K562 (cell line): ENCODE data around the gene WDR91. TPM values are rescaled to one million over a fixed set of nuclear protein-coding genes. Genes with fewer than 3 reads are reported as not detected.
A peak's percentile ranks its signal among the peaks of the same experiment; 100 is the strongest.

ENCODE experiments used
- ATAC-seq: fragments of 200-7000 bp; cut with Tn5 transposase; 3 replicates; pipeline ENCODE4 v1.9.1; 2020; ENCODE audit warnings: moderate library complexity
- BruUV-seq: library from RNA; stranded (reverse); fragments of 400-500 nt; replicated peaks from 2 replicates; lab custom pipeline; 2021; lab: Mats Ljungman, UMichigan
- CTCF ChIA-PET: fragments of 300-600 bp; formaldehyde crosslinking; extraction: SDS; loops from one replicate; lab custom pipeline; 2021; ENCODE audit warnings: low intra/inter-chr PET ratio; lab: Yijun Ruan, JAX
- POLR2A ChIA-PET: fragments of 300-600, 350-650 bp; sonication (Branson Sonifier 250); formaldehyde crosslinking; extraction: SDS; loops from one replicate; lab custom pipeline; 2021; ENCODE audit warnings: antibody characterized with exemption, inconsistent platforms; lab: Yijun Ruan, JAX
- DNase-seq, 4 experiments: peaks; one replicate each; pipeline versions ENCODE4 v3.0.0 to v3.0.0-alpha.2; 2011 to 2018; ENCODE audit warnings: low spot score in 3 of 4, mixed read lengths in 3 of 4; ENCODE audit errors: extremely low read depth in 1 of 4
- FAIRE-seq: peaks from 2 replicates; lab custom pipeline; 2011; peaks lifted over from hg19 to GRCh38; lab: Jason Lieb, UNC
- H2AFZ ChIP-seq: 2 replicates; pipeline ENCODE4 v1.6.0; 2011; ENCODE audit warnings: low read depth, low read length, control low read depth, inconsistent platforms
- H3K27ac ChIP-seq: fragments of 200-600 bp; 3 replicates; pipeline ENCODE4 v1.8.0; 2011; ENCODE audit warnings: low read depth, mild to moderate bottlenecking, control low read depth, inconsistent platforms, low read length, moderate library complexity, mixed read lengths; ENCODE audit errors: extremely low read depth
- H3K27me3 ChIP-seq, 2 experiments: fragments of 300-600 bp in 1 of 2; 2 replicates in 1 of 2; 3 replicates in 1 of 2; pipeline versions ENCODE4 v1.6.0 to v1.8.0; 2011; ENCODE audit warnings: inconsistent platforms in 2 of 2, low read length in 2 of 2, mild to moderate bottlenecking in 1 of 2, mixed read lengths in 1 of 2, moderate library complexity in 1 of 2; ENCODE audit not compliant: control insufficient read depth in 2 of 2, insufficient read depth in 2 of 2
- H3K36me3 ChIP-seq: fragments of 300-600 bp; 3 replicates; pipeline ENCODE4 v1.8.0; 2011; ENCODE audit warnings: mild to moderate bottlenecking, low read length, inconsistent platforms; ENCODE audit not compliant: control insufficient read depth, insufficient read depth
- H3K4me1 ChIP-seq, 2 experiments: fragments of 200-600 bp in 1 of 2; replicated peaks in 1 of 2; 2 replicates in 1 of 2; 3 replicates in 1 of 2; pipeline versions ENCODE4 v1.5.1 to v1.8.0; 2011; ENCODE audit warnings: inconsistent platforms in 2 of 2, low read length in 2 of 2, mild to moderate bottlenecking in 1 of 2, mixed read lengths in 1 of 2, moderate library complexity in 1 of 2; ENCODE audit not compliant: control insufficient read depth in 2 of 2, insufficient read depth in 2 of 2
- H3K4me2 ChIP-seq: 2 replicates; pipeline ENCODE4 v1.6.1; 2011; ENCODE audit warnings: low read length, control low read depth, inconsistent platforms, mixed read lengths; ENCODE audit not compliant: insufficient read depth
- H3K4me3 ChIP-seq: fragments of 200-600 bp; sonication (generic), shearing (Covaris generic); 2 replicates; pipeline ENCODE4 v1.5.1; 2016; ENCODE audit warnings: control low read depth, inconsistent platforms
- H3K79me2 ChIP-seq: fragments of 200-600 bp; 3 replicates; pipeline ENCODE4 v1.8.0; 2011; ENCODE audit warnings: low read length, inconsistent platforms; ENCODE audit not compliant: control insufficient read depth, insufficient read depth
- H3K9ac ChIP-seq, 2 experiments: 2 replicates each; pipeline versions ENCODE4 v1.6.0 to v1.6.1; 2011; ENCODE audit warnings: low read depth in 2 of 2, low read length in 2 of 2, control low read depth in 1 of 2, inconsistent platforms in 1 of 2, mild to moderate bottlenecking in 1 of 2, mixed read lengths in 1 of 2; ENCODE audit not compliant: insufficient read depth in 1 of 2
- H3K9me1 ChIP-seq: one replicate; pipeline ENCODE4 v1.6.0; 2011; ENCODE audit warnings: inconsistent platforms, mild to moderate bottlenecking, low read length, moderate library complexity; ENCODE audit not compliant: control insufficient read depth, insufficient read depth
- H3K9me3 ChIP-seq: replicated peaks from 2 replicates; pipeline ENCODE4 v1.5.1; 2011; ENCODE audit warnings: low read depth, low read length, inconsistent platforms; ENCODE audit not compliant: control insufficient read depth, insufficient read depth
- H4K20me1 ChIP-seq: replicated peaks from 2 replicates; pipeline ENCODE4 v1.6.1; 2011; ENCODE audit warnings: low read length, inconsistent platforms, mixed read lengths; ENCODE audit not compliant: control insufficient read depth, insufficient read depth
- ATF3 ChIP-seq, 2 experiments: fragments of 450-650 bp in 1 of 2; sonication (generic) in 1 of 2; formaldehyde crosslinking in 1 of 2; IDR thresholded peaks in 1 of 2; conservative IDR thresholded peaks in 1 of 2; 2 replicates each; pipeline versions ENCODE4 v1.6.1 to v1.8.1; 2016 to 2023; ENCODE audit warnings: mild to moderate bottlenecking in 2 of 2, moderate library complexity in 2 of 2, inconsistent platforms in 1 of 2, missing genetic modification reagents in 1 of 2
- ELF4 ChIP-seq: fragments of 450-650 bp; formaldehyde crosslinking; IDR thresholded peaks from 2 replicates; pipeline ENCODE4 v1.4.0; 2022; ENCODE audit warnings: missing genetic modification characterization
- HDAC2 ChIP-seq: fragments of 450-650 bp; IDR thresholded peaks from 2 replicates; pipeline ENCODE4 v1.6.1; 2016; ENCODE audit warnings: mild to moderate bottlenecking
- MAX ChIP-seq: sonication (generic); formaldehyde crosslinking; IDR thresholded peaks from 2 replicates; pipeline ENCODE4 v1.9.0; 2022; ENCODE audit warnings: mild to moderate bottlenecking, missing genetic modification reagents
- NFE2L1 ChIP-seq: fragments of 450-650 bp; IDR thresholded peaks from 2 replicates; pipeline ENCODE4 v1.6.1; 2016; ENCODE audit warnings: missing genetic modification characterization, low read depth, mild to moderate bottlenecking, missing compliant biosample characterization, moderate library complexity, borderline replicate concordance
- RNF2 ChIP-seq: sonication (generic); IDR thresholded peaks from 2 replicates; pipeline ENCODE4 v1.6.1; 2016
- SMAD4 ChIP-seq: fragments of 250-450 bp; sonication (Bioruptor Pico); conservative IDR thresholded peaks from 2 replicates; pipeline ENCODE4 v1.8.0; 2021; ENCODE audit warnings: inconsistent platforms, mild to moderate bottlenecking, moderate library complexity
- SRF ChIP-seq, 2 experiments: fragments of 250-450, 450-650 bp in 1 of 2; sonication (Bioruptor Pico) in 1 of 2; sonication (generic) in 1 of 2; formaldehyde crosslinking; IDR thresholded peaks; 2 replicates each; pipeline versions ENCODE4 v1.5.0 to v1.5.1; 2020 to 2022; ENCODE audit warnings: mild to moderate bottlenecking in 1 of 2, missing genetic modification reagents in 1 of 2
- SRSF3 ChIP-seq: fragments of 200-400 bp; formaldehyde crosslinking; IDR thresholded peaks from 2 replicates; pipeline ENCODE4 v1.6.1; 2016; ENCODE audit warnings: mild to moderate bottlenecking, low read length, moderate library complexity; ENCODE audit not compliant: insufficient read depth
- ZNF324 ChIP-seq: fragments of 250-450 bp; sonication (Bioruptor Pico); IDR thresholded peaks from 2 replicates; pipeline ENCODE4 v1.4.0; 2020; ENCODE audit warnings: mild to moderate bottlenecking
- ZNF57 ChIP-seq: fragments of 450-650 bp; formaldehyde crosslinking; IDR thresholded peaks from 2 replicates; pipeline ENCODE4 v1.4.0; 2020; ENCODE audit warnings: mild to moderate bottlenecking, moderate library complexity
- WGBS: fragments of 100-300 bp; shearing (Covaris generic); methylation state at CpG from one replicate; pipeline ENCODE4 v1.1.6; 2016; ENCODE audit warnings: low coverage, mixed read lengths; ENCODE audit not compliant: insufficient coverage; ENCODE audit errors: missing lambda C conversion rate; 5-methylcytosine and 5-hydroxymethylcytosine counted together
- in situ Hi-C: fragments of 300-500 bp; cut with MboI; formaldehyde crosslinking; loops from 4 replicates; pipeline ENCODE4 v1.15.0; 2018; ENCODE audit warnings: inconsistent platforms, mixed read lengths
- intact Hi-C: fragments of 100-400 bp; cut with micrococcal nuclease; formaldehyde crosslinking; loops from 2 replicates; pipeline ENCODE4 v1.14.2; 2022
- polyA plus RNA-seq, 8 experiments: library from polyadenylated mRNA; depleted of rRNA in 4 of 8; stranded (reverse) in 5 of 8; unstranded in 3 of 8; fragments of >200 nt; fragmentation: Nextera tagmentation in 2 of 8; fragmentation: Illumina TruSeq in 1 of 8; extraction: Ambion mirVana in 2 of 8; extraction: Trizol in 1 of 8; gene quantifications; 2 replicates each; pipeline versions ENCODE4 v1.2.1 to v1.2.3, GENCODE V29; 2011 to 2014; ENCODE audit warnings: inconsistent platforms in 1 of 8, missing spikeins in 1 of 8
- total RNA-seq, 7 experiments: library from RNA; depleted of rRNA in 6 of 7; stranded (reverse); fragments of >200 nt in 6 of 7; fragmentation: Illumina TruSeq in 2 of 7; extraction: Trizol in 2 of 7; gene quantifications; 2 replicates each; pipeline versions ENCODE4 v1.2.1 to v1.2.3, GENCODE V29; 2011 to 2021; ENCODE audit warnings: low replicate concordance in 1 of 7

The WDR91 gene
- total and polyA plus RNA-seq, 9 of the 15 experiments (the other 6 are each of a cell fraction or from before 2014, with no cell fraction given), result 1.9 to 18.2 (median 9.8) TPM

GRCh38 chr7:135210888-135211178 is 493 bp downstream of the WDR91 start:
- no peaks in the 10 kb centered on the region for H3K79me2 ChIP-seq
- TF ChIP-seq ZNF57 (CRISPR knock-in tag), result 0 out of 2 replicates have a peak, but pooled peaks have one; percentile 52
- TF ChIP-seq NFE2L1 (tag), result no peak
- TF ChIP-seq ZNF324 (CRISPR knock-in tag), result 0 out of 2 replicates have a peak, but pooled peaks have one; percentile 37
- TF ChIP-seq HDAC2, result peak; percentile 37; the same call in 1 of the 2 replicates
- no peak for TF ChIP-seq ATF3 (IDR thresholded peaks at IDR 0.05)
- TF ChIP-seq ATF3 (CRISPR knock-in tag; conservative IDR thresholded peaks at IDR 0.05), result 0 out of 2 replicates have a peak, but pooled peaks have one; percentile 0
- 0 out of 4 replicates have a peak, but pooled peaks of 1 of the 2 experiments have one; percentile 10 for TF ChIP-seq SRF (CRISPR knock-in tag; IDR thresholded peaks at IDR 0.05)
- 0 out of 2 replicates have a peak, but pooled peaks have one; percentile 17 for TF ChIP-seq ELF4 (CRISPR knock-in tag)
- TF ChIP-seq RNF2, result 0 out of 2 replicates have a peak, but pooled peaks have one; percentile 12
- 0 out of 2 replicates have a peak, but pooled peaks have one; percentile 22 for TF ChIP-seq SRSF3
- TF ChIP-seq SMAD4 (CRISPR knock-in tag), result 0 out of 2 replicates have a peak, but pooled peaks have one; percentile 49
- no peak for TF ChIP-seq MAX (CRISPR knock-in tag)

More at GRCh38 chr7:135210888-135211178, 493 bp downstream of the WDR91 start:
- Histone ChIP-seq H2AFZ (peak overlapping the region; percentile 99), H3K4me3 (peak overlapping the region; percentile 90), H3K4me1 (peaks cover 16 to 27% of the 10 kb centered on the region in 2 experiments), H3K9me1 (no peaks in the 10 kb centered on the region), H3K27ac (peak overlapping the region; percentile 66; the same call in 1 of the 3 replicates), H4K20me1 (no peaks in the 10 kb centered on the region), H3K36me3 (no peaks in the 10 kb centered on the region), H3K9ac (peak overlapping the region; percentile 63 to 98), H3K9me3 (no peaks in the 10 kb centered on the region), H3K4me2 (peak overlapping the region; percentile 90), H3K27me3 (no peaks in the 10 kb centered on the region; a peak in 1 of 5 replicates)
- DNase-seq (no peak), FAIRE-seq (no peak), ATAC-seq (peak; percentile 33)
- ChIA-PET CTCF (no interaction called here), POLR2A (interaction anchor here (0.6 to 2.0 kb wide), 8 partner anchors 9 to 412 kb away, joined by 3 to 6 read pairs (median 4); no protein-coding TSS in a partner anchor)
- intact Hi-C loops, result no loop called here
- in situ Hi-C loops, result no loop called here
- BruUV-seq, result no TSS peak
- WGBS, result 5% methylated on average over 13 of the region's 13 CpGs
